ENCODE data around the gene MEIS2.

DNA sequence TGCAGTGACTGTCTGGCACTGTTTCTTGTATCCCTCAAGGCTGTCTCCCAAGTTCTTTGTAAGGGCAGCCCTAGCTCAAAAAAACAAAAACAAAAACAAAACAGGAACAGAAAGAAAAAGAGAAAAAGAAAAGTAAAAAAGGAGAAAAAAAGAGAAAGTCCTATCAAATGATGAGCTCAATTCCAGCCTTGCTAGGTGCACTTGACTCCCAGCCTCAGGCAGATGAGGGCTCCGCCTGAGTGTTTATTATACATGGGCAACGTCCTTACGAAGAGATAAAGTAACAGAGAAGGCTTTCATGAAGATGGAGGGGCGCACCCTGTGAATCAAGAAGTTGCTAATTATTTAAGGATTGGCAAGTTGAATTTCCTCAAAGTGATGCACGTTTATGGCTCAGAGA, 175.3 kb downstream of the MEIS2 start:
- TF ChIP-seq ZC3H11A (IDR thresholded peaks at IDR 0.05) (no peak), SMC3 (IDR thresholded peaks at IDR 0.05) (no peak), RAD21 (conservative IDR thresholded peaks at IDR 0.05 in 1 of 2, IDR thresholded peaks at IDR 0.05 in 1 of 2) (no peak), POLR2A (IDR thresholded peaks at IDR 0.05; ENCODE audit: low read length) (no peak), MAZ (IDR thresholded peaks at IDR 0.05; ENCODE audit: borderline replicate concordance, low read depth, low read length) (no peak), MAFK (IDR thresholded peaks at IDR 0.05; ENCODE audit: partially characterized antibody) (no peak), MYC (IDR thresholded peaks at IDR 0.05; ENCODE audit: borderline replicate concordance, low read length) (no peak)
- TF ChIP-seq, protein P1, sequence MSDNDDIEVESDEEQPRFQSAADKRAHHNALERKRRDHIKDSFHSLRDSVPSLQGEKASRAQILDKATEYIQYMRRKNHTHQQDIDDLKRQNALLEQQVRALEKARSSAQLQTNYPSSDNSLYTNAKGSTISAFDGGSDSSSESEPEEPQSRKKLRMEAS (IDR thresholded peaks at IDR 0.05): no peak
- TF ChIP-seq, protein P2, sequence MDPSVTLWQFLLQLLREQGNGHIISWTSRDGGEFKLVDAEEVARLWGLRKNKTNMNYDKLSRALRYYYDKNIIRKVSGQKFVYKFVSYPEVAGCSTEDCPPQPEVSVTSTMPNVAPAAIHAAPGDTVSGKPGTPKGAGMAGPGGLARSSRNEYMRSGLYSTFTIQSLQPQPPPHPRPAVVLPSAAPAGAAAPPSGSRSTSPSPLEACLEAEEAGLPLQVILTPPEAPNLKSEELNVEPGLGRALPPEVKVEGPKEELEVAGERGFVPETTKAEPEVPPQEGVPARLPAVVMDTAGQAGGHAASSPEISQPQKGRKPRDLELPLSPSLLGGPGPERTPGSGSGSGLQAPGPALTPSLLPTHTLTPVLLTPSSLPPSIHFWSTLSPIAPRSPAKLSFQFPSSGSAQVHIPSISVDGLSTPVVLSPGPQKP (IDR thresholded peaks at IDR 0.05; ENCODE audit: low read depth, low read length): no peak
- TF ChIP-seq, protein P3, sequence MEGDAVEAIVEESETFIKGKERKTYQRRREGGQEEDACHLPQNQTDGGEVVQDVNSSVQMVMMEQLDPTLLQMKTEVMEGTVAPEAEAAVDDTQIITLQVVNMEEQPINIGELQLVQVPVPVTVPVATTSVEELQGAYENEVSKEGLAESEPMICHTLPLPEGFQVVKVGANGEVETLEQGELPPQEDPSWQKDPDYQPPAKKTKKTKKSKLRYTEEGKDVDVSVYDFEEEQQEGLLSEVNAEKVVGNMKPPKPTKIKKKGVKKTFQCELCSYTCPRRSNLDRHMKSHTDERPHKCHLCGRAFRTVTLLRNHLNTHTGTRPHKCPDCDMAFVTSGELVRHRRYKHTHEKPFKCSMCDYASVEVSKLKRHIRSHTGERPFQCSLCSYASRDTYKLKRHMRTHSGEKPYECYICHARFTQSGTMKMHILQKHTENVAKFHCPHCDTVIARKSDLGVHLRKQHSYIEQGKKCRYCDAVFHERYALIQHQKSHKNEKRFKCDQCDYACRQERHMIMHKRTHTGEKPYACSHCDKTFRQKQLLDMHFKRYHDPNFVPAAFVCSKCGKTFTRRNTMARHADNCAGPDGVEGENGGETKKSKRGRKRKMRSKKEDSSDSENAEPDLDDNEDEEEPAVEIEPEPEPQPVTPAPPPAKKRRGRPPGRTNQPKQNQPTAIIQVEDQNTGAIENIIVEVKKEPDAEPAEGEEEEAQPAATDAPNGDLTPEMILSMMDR (IDR thresholded peaks at IDR 0.05): no peak
